ENCODE data around the gene PKMYT1.

The PKMYT1 gene

DNA sequence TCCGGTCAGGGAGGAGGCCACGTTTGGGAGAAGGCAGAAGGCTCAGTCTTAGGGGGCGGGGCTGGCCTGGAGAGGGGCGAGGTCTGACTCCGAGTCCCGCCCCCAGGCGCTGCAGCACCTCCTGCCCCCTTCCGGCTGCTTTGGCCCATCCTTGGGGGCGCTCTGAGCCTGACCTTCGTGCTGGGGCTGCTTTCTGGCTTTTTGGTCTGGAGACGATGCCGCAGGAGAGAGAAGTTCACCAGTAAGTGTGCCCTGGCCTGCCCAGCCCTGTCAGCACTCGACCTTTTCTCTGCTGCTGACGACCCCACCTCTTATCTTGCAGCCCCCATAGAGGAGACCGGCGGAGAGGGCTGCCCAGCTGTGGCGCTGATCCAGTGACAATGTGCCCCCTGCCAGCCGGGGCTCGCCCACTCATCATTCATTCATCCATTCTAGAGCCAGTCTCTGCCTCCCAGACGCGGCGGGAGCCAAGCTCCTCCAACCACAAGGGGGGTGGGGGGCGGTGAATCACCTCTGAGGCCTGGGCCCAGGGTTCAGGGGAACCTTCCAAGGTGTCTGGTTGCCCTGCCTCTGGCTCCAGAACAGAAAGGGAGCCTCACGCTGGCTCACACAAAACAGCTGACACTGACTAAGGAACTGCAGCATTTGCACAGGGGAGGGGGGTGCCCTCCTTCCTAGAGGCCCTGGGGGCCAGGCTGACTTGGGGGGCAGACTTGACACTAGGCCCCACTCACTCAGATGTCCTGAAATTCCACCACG, 41.4 kb upstream of the PKMYT1 start:
- H3K4me1 ChIP-seq (ENCODE audit: control insufficient read depth, low read length) = peaks cover 36% of the 10 kb centered on the region
- peak overlapping the region; percentile 68 for H3K4me3 ChIP-seq (ENCODE audit: low read length)
- H3K4me2 ChIP-seq (ENCODE audit: low read length) = peak overlapping the region; percentile 89
- TF ChIP-seq EZH2phosphoT487 (IDR thresholded peaks at IDR 0.05; ENCODE audit: borderline replicate concordance, low read length) = no peak
- TF ChIP-seq, protein P1, sequence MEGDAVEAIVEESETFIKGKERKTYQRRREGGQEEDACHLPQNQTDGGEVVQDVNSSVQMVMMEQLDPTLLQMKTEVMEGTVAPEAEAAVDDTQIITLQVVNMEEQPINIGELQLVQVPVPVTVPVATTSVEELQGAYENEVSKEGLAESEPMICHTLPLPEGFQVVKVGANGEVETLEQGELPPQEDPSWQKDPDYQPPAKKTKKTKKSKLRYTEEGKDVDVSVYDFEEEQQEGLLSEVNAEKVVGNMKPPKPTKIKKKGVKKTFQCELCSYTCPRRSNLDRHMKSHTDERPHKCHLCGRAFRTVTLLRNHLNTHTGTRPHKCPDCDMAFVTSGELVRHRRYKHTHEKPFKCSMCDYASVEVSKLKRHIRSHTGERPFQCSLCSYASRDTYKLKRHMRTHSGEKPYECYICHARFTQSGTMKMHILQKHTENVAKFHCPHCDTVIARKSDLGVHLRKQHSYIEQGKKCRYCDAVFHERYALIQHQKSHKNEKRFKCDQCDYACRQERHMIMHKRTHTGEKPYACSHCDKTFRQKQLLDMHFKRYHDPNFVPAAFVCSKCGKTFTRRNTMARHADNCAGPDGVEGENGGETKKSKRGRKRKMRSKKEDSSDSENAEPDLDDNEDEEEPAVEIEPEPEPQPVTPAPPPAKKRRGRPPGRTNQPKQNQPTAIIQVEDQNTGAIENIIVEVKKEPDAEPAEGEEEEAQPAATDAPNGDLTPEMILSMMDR (IDR thresholded peaks at IDR 0.05; ENCODE audit: low read depth, low read length, poor library complexity, severe bottlenecking) = peak; percentile 72
- no peaks in the 10 kb centered on the region for H3K9me3 ChIP-seq (ENCODE audit: control insufficient read depth, insufficient read depth, low read length)
- H3K27me3 ChIP-seq (ENCODE audit: control insufficient read depth, low read length) = no peaks in the 10 kb centered on the region
- peaks cover 11% of the 10 kb centered on the region; the same call in 1 of the 2 replicates for H3F3A ChIP-seq (ENCODE audit: control insufficient read depth, insufficient read depth)
- no peaks in the 10 kb centered on the region for H3K9me2 ChIP-seq (replicated peaks; ENCODE audit: control insufficient read depth, low read length)
- no peaks in the 10 kb centered on the region for H4K20me1 ChIP-seq (ENCODE audit: control insufficient read depth, insufficient read depth, low read depth, low read length)
- H3K79me2 ChIP-seq (ENCODE audit: control insufficient read depth, low read length) = peaks cover 5% of the 10 kb centered on the region
- peaks cover 10% of the 10 kb centered on the region for H3K36me3 ChIP-seq (ENCODE audit: control insufficient read depth, low read length)
- H3K27ac ChIP-seq (ENCODE audit: low read depth, low read length) = no peak overlapping the region

DNA sequence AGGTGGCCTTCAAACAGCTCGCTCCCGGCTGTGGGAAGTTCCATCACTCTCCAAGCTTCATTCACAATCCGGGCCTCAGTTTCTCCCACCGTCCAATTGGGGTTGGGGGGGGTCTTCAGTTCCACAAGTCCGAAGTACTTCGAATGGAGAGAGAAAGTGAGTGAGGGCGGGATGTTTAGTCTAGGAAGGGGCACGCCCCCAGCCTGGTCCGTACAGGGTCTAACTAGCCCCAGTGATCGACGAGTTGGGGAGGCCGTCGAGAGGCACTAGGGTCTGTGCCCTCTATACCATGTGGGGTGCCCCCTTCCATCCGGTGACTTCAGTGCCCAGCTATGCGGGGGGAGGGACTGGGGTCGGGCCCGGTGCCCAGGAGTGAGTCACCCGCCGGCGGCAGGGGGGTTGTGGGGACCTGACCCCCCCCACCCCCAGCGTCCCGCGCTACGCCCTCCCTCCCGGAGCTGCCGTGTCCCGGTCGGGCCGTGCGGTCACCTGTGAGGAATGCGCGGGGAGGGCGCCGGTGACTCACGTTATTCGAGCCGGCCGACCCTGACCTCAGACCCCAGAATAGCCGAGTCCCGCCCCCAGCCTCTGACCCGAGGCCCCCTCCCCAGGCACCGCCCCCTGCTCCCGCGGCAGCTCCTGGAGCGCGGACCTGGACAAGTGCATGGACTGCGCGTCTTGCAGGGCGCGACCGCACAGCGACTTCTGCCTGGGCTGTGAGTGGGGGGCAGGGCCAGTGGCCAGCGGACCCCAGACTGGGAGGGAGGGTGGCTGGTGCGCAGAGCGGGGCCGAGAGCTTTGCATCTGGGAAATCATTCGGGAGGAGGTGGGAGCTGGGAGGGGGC, 40.6 kb upstream of the PKMYT1 start:
- H3K9me3 ChIP-seq (ENCODE audit: control insufficient read depth, insufficient read depth, low read length) = no peaks in the 10 kb centered on the region
- H3K4me3 ChIP-seq (ENCODE audit: low read length) = peak overlapping the region; percentile 68
- H3K27me3 ChIP-seq (ENCODE audit: control insufficient read depth, low read length) = no peaks in the 10 kb centered on the region
- H3K36me3 ChIP-seq (ENCODE audit: control insufficient read depth, low read length) = peaks cover 2% of the 10 kb centered on the region; the same call in 1 of the 2 replicates
- peaks cover 5% of the 10 kb centered on the region for H3K79me2 ChIP-seq (ENCODE audit: control insufficient read depth, low read length)
- H3K9me2 ChIP-seq (replicated peaks; ENCODE audit: control insufficient read depth, low read length) = no peaks in the 10 kb centered on the region
- peaks cover 11% of the 10 kb centered on the region; the same call in 1 of the 2 replicates for H3F3A ChIP-seq (ENCODE audit: control insufficient read depth, insufficient read depth)
- TF ChIP-seq, protein P1 (IDR thresholded peaks at IDR 0.05; ENCODE audit: low read depth, low read length, poor library complexity, severe bottlenecking) = no peak
- no peak for TF ChIP-seq EZH2phosphoT487 (IDR thresholded peaks at IDR 0.05; ENCODE audit: borderline replicate concordance, low read length)
- peak overlapping the region; percentile 89 for H3K4me2 ChIP-seq (ENCODE audit: low read length)
- no peaks in the 10 kb centered on the region for H4K20me1 ChIP-seq (ENCODE audit: control insufficient read depth, insufficient read depth, low read depth, low read length)
- peaks cover 36% of the 10 kb centered on the region for H3K4me1 ChIP-seq (ENCODE audit: control insufficient read depth, low read length)
- no peak overlapping the region for H3K27ac ChIP-seq (ENCODE audit: low read depth, low read length)

DNA sequence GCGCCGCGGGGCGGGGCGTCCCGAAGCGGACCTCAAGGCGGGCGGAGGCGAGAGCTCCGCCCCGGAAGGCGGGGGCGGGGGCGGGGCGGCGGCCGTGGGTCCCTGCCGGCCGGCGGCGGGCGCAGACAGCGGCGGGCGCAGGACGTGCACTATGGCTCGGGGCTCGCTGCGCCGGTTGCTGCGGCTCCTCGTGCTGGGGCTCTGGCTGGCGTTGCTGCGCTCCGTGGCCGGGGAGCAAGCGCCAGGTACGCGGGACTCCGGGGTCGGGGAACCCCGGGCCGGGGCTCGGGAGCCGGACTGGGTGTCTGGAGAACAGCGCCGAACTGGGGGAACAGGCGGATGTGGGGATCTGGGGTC, 40.0 kb upstream of the PKMYT1 start, which contains the start of gene TNFRSF12A:
TSS of gene TNFRSF12A (plus strand) at position 122 of the 357 bp plus-strand sequence. CDS start at position 152, 30 bp downstream.
- TF ChIP-seq, protein P1 (IDR thresholded peaks at IDR 0.05; ENCODE audit: low read depth, low read length, poor library complexity, severe bottlenecking) = peak; percentile 32
- TF ChIP-seq EZH2phosphoT487 (IDR thresholded peaks at IDR 0.05; ENCODE audit: borderline replicate concordance, low read length) = no peak

More for the DNA sequence above, 40.0 kb upstream of the PKMYT1 start, which contains the start of gene TNFRSF12A:
- Histone ChIP-seq H3K9me3 (ENCODE audit: control insufficient read depth, insufficient read depth, low read length) (no peaks in the 10 kb centered on the region), H3K4me2 (ENCODE audit: low read length) (peak within 1 kb of the TSS; percentile 89), H3K27me3 (ENCODE audit: control insufficient read depth, low read length) (no peaks in the 10 kb centered on the region), H3K9me2 (replicated peaks; ENCODE audit: control insufficient read depth, low read length) (no peaks in the 10 kb centered on the region), H3K27ac (ENCODE audit: low read depth, low read length) (no peak within 1 kb of the TSS), H3K4me3 (ENCODE audit: low read length) (peak within 1 kb of the TSS; percentile 68), H4K20me1 (ENCODE audit: control insufficient read depth, insufficient read depth, low read depth, low read length) (no peaks in the 10 kb centered on the region), H3K36me3 (ENCODE audit: control insufficient read depth, low read length) (no peaks in the 10 kb centered on the region), H3F3A (ENCODE audit: control insufficient read depth, insufficient read depth) (peaks cover 11% of the 10 kb centered on the region; the same call in 1 of the 2 replicates), H3K79me2 (ENCODE audit: control insufficient read depth, low read length) (peaks cover 3% of the 10 kb centered on the region), H3K4me1 (ENCODE audit: control insufficient read depth, low read length) (peaks cover 36% of the 10 kb centered on the region)

All from DOHH2 (cell line).